Left lobe of liver (tissue), 2 donors: Measurements from ENCODE around the gene RAB3A. TPM values are rescaled to one million over a fixed set of nuclear protein-coding genes. Genes with fewer than 3 reads are reported as not detected.

Experiments used
- ATAC-seq: fragments of 200-7000 bp; cut with Tn5 transposase; one replicate; pipeline ENCODE4 v1.9.1; 2020; ENCODE audit warnings: mild to moderate bottlenecking, moderate library complexity
- DNase-seq: peaks from one replicate; pipeline ENCODE4 v3.0.0-alpha.2; 2020; ENCODE audit warnings: low spot score
- total RNA-seq: library from RNA; stranded (reverse); gene quantifications from one replicate; pipeline ENCODE4 v1.2.1, GENCODE V29; 2021
- donor health status: DM: no; HTN: no; CAD: no; lungs with moderate emphysema.
- donor health status: DM: no; HTN: yes; CAD: no.

The RAB3A gene
- total RNA-seq, 1 donor from 2014 or later = 2.1 TPM

DNA sequence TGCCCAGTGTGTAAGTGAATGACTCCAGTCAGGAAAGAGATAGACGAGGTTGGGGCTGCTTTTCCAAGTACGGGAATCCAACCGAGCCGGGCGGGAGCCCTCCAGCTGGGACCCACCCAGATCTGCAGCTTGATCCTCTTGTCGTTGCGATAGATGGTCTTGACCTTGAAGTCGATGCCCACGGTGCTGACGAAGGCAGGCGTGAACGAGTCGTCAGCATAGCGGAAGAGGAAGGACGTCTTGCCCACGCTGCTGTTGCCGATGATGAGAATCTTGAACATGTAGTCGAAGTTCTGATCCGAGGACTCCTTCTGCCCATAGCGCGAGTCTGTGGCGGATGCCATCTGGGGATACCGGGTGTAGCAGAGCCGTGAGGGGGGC lies 1.5 kb downstream of the RAB3A start:
- DNase-seq (no peak), ATAC-seq (no peak)

DNA sequence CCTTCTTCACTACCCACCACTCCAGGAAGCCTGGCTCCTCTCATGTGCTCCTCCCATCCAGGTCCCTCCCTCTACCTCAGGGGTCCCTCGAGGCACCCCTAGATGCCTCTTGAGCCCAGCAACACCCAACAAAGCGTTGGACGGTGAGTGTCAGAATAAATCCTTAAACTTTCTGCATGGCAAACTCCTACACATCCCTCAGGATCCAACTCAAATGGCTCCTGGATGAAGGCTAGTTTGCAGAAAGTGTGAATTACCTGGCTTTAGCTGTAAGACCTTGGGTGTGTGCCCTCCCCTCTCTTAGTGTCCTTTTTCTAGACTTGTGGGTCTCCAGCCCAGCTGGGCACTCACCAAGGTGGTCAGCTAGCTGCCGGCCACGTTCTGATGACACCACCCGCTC lies 5.5 kb downstream of the RAB3A start:
- DNase-seq = no peak

DNA sequence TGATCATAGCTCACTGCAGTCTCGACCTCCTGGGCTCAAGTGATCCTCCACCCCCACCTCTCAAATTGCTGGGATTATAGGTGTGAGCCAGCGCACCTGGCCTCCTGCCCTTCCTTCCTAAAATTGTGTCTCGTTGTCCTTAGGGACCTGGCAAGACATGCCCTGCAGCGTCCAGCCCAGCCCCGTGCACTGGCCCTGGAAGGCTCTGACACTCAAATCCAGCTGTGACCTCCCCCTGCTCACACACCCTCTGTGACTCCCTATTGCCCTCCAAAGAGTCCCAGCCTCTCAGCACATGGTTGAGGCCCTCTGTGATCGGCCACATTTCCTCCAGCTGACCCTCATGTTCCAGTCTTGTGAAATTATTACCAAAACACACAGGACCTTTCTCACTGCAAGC lies 5.9 kb downstream of the RAB3A start:
- ATAC-seq = no peak
- DNase-seq = no peak

More for the DNA sequence above, 5.5 kb downstream of the RAB3A start:
- no peak for ATAC-seq

DNA sequence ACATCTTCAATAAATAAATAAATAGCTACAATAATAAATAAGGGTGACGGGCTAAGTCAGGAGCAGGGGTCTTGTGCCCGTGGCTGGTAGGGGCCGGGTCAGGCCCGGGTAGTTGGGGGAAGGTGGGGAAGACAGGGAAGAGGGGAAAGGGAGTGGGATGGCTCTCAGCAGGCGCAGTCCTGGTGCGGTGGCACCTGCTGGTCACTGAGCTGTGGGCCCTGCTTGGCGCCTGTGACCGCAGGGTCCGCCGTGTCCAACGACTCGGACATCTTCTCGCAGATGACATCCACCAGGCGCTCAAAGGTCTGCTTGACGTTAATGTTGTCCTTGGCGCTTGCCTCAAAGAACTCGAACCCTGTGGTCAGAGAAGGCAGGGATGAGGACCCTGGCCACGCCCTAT lies 6.5 kb downstream of the RAB3A start:
- ATAC-seq (no peak), DNase-seq (no peak)

DNA sequence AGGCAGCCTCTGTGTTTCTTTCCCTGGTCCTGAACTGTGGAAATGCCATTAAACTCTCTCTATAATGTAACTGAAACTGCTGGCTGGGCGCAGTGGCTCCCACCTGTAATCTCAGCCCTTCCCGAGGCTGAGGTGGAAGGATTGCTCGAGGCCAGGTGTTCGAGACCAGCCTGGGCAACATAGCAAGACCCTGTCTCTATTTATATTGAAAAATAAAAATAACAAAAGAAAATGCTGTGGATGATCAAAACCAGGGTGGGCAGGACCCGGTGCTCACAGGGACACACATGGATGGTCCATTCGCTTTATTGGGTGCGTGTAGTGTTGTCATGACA lies 7.4 kb downstream of the RAB3A start:
- ATAC-seq = no peak
- no peak for DNase-seq

DNA sequence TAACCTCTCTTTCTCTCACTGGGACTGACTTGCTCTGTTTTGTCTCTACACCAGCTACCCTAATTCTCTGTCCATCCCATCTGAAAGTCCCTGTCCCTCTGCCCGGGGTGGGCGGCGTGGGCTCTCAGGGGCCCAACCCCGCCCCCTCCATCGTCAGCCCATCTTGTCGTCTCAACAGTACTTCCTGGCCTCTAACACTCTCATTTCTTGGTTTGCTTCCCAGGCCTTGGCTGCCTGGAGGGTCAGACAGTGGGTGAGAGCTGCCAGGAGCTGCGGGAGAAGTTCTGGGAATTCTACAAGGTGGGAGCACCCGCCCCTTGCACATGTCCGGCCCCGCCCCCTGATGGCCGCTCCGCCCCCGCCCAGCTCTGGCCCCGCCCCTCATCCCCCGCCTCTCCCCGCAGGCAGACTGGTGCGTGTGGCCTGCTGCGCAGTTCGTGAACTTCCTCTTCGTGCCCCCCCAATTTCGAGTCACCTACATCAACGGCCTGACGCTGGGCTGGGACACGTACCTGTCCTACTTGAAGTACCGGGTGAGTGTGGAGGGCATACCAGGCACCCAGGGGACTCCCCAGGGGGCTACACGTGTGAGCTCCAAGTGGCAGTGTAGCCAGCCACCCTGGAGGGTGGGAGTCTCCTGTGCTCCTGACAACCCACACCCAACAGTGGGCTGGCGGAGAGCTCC lies 9.1 kb downstream of the RAB3A start:
- ATAC-seq = no peak
- DNase-seq = no peak

DNA sequence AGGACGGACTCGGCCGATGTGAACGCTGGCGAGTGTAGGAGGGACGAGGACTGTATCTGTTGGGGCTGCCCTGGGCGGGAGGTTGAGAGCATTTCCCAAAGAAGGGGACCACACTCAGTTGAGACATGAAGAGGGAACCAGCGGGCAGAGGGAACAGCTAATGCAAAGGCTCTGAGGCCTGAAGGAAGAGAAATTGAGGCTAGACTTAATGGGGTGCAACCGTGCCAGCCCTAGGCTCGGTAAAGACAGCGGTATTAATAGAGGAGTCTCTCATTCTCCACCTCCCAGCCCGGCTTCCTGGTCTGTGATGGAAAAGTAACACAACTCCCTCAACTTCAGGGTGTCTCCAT lies 9.7 kb downstream of the RAB3A start:
- DNase-seq (no peak), ATAC-seq (no peak)

DNA sequence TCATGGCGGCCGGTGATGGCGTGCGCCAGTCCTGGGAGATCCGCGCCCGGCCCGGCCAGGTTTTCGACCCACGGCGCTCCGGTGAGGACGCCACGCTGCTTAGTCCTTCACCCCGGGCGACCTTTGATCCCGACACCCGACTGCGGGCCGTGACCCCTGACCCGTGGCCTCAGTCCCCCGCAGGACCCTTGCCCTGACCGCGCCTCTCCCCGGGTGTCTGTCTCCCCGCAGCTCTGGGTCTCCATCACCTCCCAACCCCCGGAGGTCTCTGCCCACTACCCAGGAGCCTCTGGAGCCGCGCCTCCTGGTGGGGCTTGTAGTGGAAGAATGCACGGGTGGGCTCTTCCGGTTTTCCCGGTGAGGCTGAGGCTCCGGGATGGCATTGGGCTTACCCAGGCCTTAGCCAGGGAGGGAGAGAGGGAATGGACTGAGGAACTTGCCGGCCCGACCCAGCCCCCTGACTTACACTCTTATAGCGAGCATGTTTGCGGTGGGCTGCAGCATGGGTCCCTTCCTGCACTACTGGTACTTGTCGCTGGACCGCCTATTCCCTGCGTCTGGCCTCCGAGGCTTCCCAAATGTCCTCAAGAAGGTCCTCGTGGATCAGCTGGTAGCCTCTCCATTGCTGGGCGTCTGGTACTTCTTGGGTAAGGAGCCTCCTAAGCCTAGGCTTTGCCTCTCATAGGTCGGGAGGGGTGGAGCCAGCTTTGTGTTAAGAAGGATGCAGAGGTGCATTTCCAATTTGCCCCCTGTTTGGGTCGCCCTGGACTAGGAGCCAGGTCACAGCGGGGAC lies 10.3 kb downstream of the RAB3A start:
- DNase-seq (no peak), ATAC-seq (peak; percentile 4)

DNA sequence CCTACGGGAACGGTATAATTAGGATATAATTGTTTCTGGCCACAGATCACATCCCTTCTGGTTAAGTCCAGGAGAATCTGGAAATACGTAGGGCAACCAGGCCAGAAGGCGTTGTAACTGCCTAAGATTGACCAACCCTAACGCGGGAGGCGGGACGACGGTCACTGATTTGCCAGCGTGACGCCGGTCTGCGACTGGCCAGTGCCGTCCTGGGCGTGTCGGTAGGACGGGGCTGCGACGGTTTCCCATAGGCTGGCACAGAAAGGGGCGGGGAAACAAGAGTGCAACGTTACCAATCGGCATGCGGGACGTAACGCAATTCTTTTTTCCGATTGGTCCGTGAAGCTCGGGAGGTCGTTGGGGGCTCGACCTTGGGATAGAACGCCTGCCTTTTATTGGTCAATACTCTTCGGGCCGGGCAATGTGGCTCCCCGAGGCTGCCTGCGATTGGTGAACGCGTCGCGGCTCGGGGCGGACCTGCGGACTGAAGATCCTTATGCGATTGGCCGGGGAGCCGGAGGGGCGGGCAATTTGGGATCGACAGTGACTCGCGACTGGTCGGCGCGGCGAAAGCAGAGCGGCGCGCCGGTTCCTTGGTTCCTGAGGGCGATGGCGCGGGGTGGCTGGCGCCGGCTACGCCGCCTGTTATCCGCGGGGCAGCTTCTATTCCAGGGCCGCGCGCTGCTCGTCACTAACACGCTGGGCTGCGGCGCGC lies 11.0 kb downstream of the RAB3A start, which contains the start of gene MPV17L2:
MPV17L2 (plus strand) TSS at position 546 of the 715 bp plus-strand sequence; CDS start at position 610, 64 bp downstream.
- ATAC-seq = peak; percentile 86
- DNase-seq = peak; percentile 100

DNA sequence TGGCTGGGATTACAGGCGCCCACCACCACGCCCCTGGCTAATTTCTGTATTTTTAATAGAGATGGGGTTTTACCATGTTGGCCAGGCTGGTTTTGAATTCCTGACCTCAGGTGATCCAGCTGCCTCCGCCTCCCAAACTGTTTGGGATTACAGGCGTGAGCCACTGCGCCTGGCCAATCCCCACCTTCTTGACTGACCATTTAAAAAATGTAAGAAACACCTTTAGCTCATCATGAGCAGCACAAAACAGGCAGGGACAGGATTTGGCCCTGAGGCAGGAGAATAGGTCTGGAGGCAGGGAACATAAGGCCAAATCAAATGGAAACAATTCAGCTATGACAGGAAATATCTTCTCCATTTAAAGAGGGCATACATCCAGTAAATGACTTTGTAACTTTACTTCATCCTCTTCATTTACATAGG lies 12.2 kb downstream of the RAB3A start:
- DNase-seq (no peak), ATAC-seq (no peak)

DNA sequence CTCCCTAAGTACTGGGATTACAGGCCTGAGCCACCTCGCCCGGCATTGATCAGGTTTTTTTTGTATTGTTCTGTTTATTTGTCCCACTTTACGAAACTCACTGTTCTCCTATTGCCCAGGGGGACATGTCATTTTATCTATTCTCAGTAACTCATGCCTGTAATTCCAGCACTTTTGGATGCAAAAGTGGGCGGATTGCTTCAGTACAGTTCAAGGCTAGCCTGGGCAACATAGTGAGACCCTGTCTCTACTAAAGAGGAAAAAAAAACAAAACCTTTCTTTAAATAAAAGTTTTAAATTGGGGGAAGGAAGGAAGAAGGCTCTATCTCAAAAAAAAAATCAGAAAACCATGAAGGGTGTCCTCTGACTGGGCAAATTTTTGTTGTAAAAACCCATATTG lies 13.6 kb downstream of the RAB3A start:
- ATAC-seq (no peak), DNase-seq (no peak)

DNA sequence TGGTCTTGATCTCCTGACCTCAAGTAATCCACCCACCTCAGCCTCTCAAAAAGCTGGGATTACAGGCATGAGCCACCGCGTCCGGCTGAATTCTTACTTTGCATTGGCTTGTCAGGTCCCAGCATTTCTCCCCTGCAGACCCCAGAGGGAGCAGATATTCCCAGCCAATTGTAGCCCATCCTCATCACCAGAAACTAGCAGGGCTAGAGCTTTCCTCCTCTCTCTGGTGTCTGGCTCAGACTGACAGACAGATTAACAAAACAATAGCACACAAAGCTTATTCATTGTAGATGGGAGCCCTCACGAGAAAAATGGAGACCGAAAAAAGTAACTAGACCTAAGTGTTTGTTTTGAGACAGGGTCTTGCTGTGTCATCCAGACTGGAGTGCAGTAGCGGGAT lies 18.3 kb downstream of the RAB3A start:
- no peak for DNase-seq
- no peak for ATAC-seq

DNA sequence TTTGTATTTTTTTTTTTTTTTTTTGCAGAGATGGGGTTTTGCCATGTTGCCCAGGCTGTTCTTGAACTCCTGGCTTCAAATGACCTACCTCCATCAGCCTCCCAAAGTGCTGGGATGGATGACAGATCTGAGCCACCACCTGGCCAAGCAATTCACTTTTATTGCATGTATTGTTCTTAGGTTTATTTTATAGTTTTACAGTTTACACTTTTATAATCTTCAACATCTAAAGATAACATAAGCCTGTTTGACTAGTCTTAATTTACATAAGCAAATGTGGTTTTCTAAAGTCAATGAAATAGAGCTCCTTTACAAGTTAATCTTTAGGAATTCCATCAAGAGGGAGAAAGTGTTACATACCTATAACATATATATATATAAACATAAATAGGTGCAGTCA lies 20.3 kb downstream of the RAB3A start:
- no peak for ATAC-seq
- no peak for DNase-seq

DNA sequence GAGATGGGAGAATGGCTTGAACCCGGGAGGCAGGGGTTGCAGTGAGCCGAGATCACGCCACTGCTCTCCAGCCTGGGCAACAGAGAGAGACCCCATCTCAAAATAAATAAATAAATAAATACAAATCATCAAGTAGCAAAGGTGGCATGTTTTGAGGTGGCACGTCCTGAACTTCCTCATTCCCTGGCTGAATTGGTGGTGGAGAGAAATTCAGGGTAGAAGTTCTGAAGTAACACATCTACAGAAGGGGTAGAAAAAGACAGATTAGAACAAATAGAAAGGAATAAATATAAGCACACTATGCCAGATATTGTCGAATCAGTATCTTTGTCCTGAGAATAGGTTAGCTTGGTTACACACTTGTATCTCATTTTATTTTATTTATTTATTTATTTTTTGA lies 23.9 kb downstream of the RAB3A start:
- ATAC-seq = no peak
- no peak for DNase-seq

DNA sequence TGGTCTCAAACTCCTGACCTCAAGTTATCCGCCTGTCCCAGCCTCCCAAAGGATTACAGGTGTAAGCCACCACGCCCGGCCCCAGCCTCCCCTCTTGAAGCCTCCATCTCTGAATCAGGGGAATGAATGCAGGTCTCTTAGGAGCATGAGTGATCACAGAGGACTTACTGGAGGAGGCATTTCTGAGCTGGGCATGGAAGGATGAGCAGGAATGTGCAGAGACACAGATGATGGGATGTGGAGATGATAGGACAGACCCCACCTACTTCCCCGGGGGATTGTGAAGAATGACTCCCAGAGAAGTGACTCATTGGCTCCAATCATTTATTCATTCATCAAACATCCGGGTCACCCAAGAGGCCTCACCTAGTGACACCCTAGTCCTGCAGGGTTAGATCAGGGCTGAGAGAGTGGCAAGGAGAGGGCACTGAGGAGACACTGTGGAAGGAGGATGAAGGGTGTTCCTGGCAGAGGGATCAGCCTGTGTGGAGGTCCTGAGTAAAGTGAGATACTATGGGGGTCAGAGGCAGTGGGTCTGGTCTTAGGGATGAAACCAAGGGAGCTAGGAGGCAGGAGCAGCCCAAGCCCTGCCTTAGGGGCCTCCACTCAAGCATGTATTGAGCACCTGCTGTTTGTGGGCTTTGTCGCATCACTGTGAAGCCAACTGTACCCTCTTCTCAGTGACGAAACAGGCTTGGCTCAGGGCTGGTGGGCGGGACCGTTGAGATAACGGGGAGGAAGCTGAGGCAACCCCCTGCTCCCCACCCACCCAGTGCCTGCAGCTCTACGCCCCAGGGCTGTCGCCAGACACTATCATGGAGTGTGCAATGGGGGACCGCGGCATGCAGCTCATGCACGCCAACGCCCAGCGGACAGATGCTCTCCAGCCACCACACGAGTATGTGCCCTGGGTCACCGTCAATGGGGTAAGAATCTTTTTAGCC lies 27.2 kb downstream of the RAB3A start:
- no peak for ATAC-seq
- no peak for DNase-seq

DNA sequence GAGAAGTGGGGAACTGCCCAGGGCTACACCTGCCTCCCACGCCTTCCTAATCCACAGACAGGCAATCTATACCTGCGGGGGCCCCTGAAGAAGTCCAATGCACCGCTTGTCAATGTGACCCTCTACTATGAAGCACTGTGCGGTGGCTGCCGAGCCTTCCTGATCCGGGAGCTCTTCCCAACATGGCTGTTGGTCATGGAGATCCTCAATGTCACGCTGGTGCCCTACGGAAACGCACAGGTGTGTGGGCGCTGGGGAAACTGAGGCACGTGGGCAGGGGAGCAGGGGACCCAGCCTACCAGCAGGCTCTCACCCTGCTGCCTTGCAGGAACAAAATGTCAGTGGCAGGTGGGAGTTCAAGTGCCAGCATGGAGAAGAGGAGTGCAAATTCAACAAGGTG lies 28.9 kb downstream of the RAB3A start:
- ATAC-seq = no peak
- DNase-seq = no peak

DNA sequence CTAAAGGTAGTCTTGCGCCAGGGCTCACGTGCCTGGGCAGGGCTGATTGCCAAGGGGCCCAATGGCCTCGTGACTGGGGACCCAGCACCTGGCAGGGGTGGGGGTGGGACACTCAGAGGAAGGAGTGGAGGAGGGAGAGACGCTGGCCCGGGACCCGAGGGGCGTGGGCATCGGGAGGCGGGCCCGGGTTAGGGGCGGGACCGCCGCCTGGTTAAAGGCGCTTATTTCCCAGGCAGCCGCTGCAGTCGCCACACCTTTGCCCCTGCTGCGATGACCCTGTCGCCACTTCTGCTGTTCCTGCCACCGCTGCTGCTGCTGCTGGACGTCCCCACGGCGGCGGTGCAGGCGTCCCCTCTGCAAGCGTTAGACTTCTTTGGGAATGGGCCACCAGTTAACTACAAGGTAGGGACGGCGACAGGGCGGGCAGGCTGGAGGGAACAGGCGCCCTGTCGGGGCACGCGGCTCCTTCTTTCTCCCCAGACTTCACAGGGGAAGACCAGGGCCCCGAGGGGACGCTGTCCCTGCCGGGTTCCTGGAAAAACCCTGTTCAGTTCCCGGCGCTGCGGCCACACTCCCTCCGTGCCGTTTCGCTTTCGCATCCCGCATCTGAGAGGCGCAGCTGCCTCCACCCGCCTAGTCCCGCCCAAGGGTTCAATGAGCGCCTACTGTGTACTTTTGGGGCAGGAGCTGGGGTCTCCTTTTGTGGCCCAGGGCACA lies 30.1 kb downstream of the RAB3A start, which contains the start of gene IFI30:
IFI30 (plus strand) TSS at position 242 of the 717 bp plus-strand sequence; CDS start at position 271, 29 bp downstream.
- DNase-seq (peak; percentile 92), ATAC-seq (peak; percentile 89)

DNA sequence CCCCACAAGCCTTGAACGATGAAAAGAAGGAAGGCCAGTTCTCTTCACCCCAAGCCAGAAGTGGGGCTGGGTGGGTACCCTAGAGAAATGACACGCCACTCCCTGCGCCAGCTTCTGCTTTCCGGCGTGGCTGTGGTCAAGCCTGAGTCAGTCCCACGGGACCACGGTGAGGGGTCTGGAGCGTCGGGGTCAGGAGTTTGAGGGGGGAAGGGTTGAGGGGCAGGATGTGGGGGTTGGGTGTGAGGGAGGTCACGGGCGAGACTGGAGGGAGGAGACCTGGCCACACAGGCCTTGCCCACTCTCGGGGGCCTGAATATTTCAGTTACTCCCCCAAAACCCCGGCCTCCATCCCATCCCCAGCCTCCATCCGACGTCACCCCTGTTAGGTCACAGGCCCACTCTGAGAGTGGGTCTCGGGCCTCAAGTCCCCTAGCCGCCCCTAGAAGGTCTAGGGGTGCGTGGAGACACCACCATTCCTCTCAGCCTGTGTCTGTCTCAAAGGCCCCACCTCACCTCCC lies 30.7 kb downstream of the RAB3A start:
- ATAC-seq = peak; percentile 1
- peak; percentile 64 for DNase-seq

DNA sequence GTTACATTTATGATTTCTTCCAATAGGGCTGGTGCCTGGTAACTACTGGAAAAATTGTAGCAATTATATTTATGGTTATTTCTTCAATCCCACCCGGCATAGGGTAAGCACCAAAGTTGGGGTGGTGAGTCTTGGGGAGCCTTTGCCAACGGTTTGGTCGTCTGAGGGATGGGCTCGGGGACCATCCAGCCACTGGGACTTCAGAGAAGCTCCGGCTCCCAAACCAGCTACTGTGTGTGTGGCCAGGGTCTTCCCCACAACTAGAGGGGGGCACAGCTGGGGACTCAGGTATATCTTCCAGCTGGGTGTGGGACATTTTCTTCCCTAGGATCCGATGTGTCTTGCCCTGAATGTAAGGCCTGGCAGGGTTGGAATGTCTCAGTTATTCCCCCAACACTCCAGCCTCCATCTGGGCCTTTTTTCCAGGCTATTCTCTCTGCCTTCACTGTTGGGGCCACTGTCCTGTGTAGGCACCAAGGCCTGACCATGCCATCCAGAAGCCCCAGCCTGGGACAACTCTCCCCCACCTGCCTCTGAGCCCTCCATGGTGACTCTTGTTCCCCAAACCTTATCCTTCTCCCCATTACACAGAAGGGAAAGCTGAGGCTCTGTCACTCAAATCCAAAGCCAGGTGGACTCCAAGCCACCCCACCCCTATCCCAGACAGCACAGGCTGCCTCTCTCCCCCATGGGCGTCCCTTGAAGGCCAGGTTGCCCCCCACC lies 31.4 kb downstream of the RAB3A start:
- ATAC-seq (no peak), DNase-seq (no peak)
